MM.1S (cell line): ENCODE results near the gene SYT1.

Experiments used
- DNase-seq: peaks from one replicate; pipeline ENCODE4 v3.0.0-alpha.2; 2015
- H2AFZ ChIP-seq: fragments of 300-600 bp; sonication (generic); 2 replicates; pipeline ENCODE4 v1.6.0; 2016; ENCODE audit warnings: antibody characterized with exemption, low read length
- H3F3A ChIP-seq: fragments of 300-600 bp; sonication (generic); 2 replicates; pipeline ENCODE4 v1.6.1; 2016; ENCODE audit warnings: mild to moderate bottlenecking, antibody characterized with exemption, low read length, moderate library complexity, mixed read lengths; ENCODE audit not compliant: insufficient read depth
- H3K27ac ChIP-seq: fragments of 300-600 bp; sonication (generic); 2 replicates; pipeline ENCODE4 v1.5.1; 2016; ENCODE audit warnings: mild to moderate bottlenecking, low read length
- H3K27me3 ChIP-seq: fragments of 300-600 bp; sonication (generic); replicated peaks from 2 replicates; pipeline ENCODE4 v1.6.0; 2016; ENCODE audit warnings: low read length; ENCODE audit not compliant: insufficient read depth
- H3K36me3 ChIP-seq: fragments of 300-600 bp; sonication (generic); replicated peaks from 2 replicates; pipeline ENCODE4 v1.6.1; 2016; ENCODE audit warnings: mild to moderate bottlenecking, low read length, mixed read lengths; ENCODE audit not compliant: insufficient read depth
- H3K4me1 ChIP-seq: fragments of 300-600 bp; sonication (generic); 2 replicates; pipeline ENCODE4 v1.6.1; 2016; ENCODE audit warnings: low read length, mixed read lengths
- H3K4me2 ChIP-seq: fragments of 300-600 bp; sonication (generic); 2 replicates; pipeline ENCODE4 v1.6.0; 2016; ENCODE audit warnings: low read depth, low read length
- H3K4me3 ChIP-seq: fragments of 300-600 bp; sonication (generic); 2 replicates; pipeline ENCODE4 v1.5.1; 2016; ENCODE audit warnings: low read length, mixed read lengths
- H3K79me2 ChIP-seq: fragments of 300-600 bp; sonication (generic); 2 replicates; pipeline ENCODE4 v1.6.1; 2016; ENCODE audit warnings: mixed run types, low read length, mixed read lengths
- H3K9ac ChIP-seq: fragments of 300-600 bp; sonication (generic); 2 replicates; pipeline ENCODE4 v1.6.1; 2016; ENCODE audit warnings: low read length, mixed read lengths
- H3K9me2 ChIP-seq: fragments of 300-600 bp; sonication (generic); replicated peaks from 2 replicates; pipeline ENCODE4 v1.6.1; 2016; ENCODE audit warnings: mild to moderate bottlenecking, low read length, mixed read lengths; ENCODE audit not compliant: insufficient read depth
- H3K9me3 ChIP-seq: fragments of 300-600 bp; sonication (generic); replicated peaks from 2 replicates; pipeline ENCODE4 v1.6.1; 2016; ENCODE audit warnings: mild to moderate bottlenecking, low read length, mixed read lengths; ENCODE audit not compliant: insufficient read depth
- H4K20me1 ChIP-seq: fragments of 300-600 bp; sonication (generic); 2 replicates; pipeline ENCODE4 v1.6.1; 2016; ENCODE audit warnings: mild to moderate bottlenecking, low read length, moderate library complexity, mixed read lengths; ENCODE audit not compliant: insufficient read depth
- EZH2 ChIP-seq: fragments of 300-600 bp; sonication (generic); optimal IDR thresholded peaks from 2 replicates; pipeline ENCODE3; 2017; ENCODE audit warnings: low read depth, mild to moderate bottlenecking, antibody characterized with exemption, low read length, mixed read lengths
- EZH2phosphoT487 ChIP-seq: fragments of 300-600 bp; sonication (generic); IDR thresholded peaks from 2 replicates; pipeline ENCODE4 v1.6.1; 2018; ENCODE audit warnings: antibody characterized with exemption, low read length
- TF ChIP-seq, protein P1 (sequence below): fragments of 300-600 bp; sonication (generic); IDR thresholded peaks from 2 replicates; pipeline ENCODE4 v1.5.1; 2016; ENCODE audit warnings: antibody characterized with exemption, low read length, mixed read lengths

SYT1 gene

DNA sequence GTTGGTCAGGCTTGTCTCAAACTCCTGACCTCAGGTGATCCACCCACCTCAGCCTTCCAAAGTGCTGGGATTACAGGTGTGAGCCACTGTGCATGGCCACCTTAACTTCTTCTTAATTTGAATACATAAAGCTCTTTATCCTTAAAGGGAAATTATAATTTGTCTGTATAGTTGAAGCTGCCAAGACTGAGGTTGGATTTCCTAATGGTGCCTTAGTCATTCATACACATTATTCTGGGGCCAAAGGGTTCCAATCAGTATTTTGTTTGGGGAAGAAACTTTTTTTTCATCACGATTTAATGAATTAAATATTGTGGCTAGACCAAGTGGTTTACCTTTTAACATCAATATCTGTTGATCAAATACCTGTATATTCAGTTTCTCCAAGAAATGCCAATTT lies 135.9 kb downstream of the SYT1 start:
- H3K79me2 ChIP-seq = no peaks in the 10 kb centered on the region
- H3K9me2 ChIP-seq = no peaks in the 10 kb centered on the region
- peaks cover 26% of the 10 kb centered on the region for H3K4me1 ChIP-seq
- H3F3A ChIP-seq = no peaks in the 10 kb centered on the region
- H3K9ac ChIP-seq = no peak overlapping the region
- no peak overlapping the region for H3K4me2 ChIP-seq
- no peak for DNase-seq
- no peaks in the 10 kb centered on the region for H4K20me1 ChIP-seq
- H3K4me3 ChIP-seq = no peak overlapping the region
- H3K27ac ChIP-seq = no peak overlapping the region
- H3K27me3 ChIP-seq = no peaks in the 10 kb centered on the region
- no peaks in the 10 kb centered on the region for H3K9me3 ChIP-seq
- no peaks in the 10 kb centered on the region for H3K36me3 ChIP-seq
- no peak overlapping the region for H2AFZ ChIP-seq
- TF ChIP-seq, protein P1, sequence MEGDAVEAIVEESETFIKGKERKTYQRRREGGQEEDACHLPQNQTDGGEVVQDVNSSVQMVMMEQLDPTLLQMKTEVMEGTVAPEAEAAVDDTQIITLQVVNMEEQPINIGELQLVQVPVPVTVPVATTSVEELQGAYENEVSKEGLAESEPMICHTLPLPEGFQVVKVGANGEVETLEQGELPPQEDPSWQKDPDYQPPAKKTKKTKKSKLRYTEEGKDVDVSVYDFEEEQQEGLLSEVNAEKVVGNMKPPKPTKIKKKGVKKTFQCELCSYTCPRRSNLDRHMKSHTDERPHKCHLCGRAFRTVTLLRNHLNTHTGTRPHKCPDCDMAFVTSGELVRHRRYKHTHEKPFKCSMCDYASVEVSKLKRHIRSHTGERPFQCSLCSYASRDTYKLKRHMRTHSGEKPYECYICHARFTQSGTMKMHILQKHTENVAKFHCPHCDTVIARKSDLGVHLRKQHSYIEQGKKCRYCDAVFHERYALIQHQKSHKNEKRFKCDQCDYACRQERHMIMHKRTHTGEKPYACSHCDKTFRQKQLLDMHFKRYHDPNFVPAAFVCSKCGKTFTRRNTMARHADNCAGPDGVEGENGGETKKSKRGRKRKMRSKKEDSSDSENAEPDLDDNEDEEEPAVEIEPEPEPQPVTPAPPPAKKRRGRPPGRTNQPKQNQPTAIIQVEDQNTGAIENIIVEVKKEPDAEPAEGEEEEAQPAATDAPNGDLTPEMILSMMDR = no peak
- TF ChIP-seq EZH2phosphoT487 = no peak
- no peak for TF ChIP-seq EZH2

DNA sequence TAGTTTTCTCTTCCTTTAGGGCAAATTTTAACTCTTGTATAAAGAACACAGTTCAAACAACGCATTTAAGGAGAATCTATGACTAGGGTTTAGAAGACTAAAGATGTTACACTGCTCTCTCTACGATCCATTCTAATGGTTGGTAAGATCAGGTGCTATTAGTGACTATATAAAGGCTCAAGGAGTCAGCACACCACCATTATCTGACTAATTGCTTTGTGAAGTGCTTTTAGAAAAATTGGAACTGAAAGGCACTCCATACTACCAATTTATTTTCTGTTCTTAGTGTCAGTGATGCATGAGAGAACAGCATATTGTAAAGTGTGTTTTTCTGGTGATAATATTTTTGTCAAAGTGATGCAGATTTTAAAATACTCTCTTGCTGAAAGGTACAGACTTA lies 136.8 kb downstream of the SYT1 start:
- DNase-seq = no peak

DNA sequence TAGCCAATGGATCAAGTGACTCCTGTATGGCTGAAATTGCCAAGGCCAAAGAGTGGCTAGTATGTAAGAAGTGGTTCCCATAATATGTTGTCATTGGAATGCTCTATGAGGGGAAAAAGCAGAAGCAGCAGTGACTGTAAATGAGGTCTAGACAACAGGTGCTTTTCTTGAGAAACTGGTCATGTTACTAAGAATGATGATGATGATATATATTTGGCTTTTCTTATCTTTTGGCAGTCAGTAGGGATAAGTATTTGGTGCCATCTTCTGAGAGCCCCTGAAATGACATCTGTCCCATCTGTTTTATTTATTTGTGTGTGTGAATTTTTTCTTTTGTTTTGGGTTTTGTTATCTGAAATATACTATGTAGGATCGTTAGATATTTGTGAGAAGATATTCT lies 141.7 kb downstream of the SYT1 start:
- no peaks in the 10 kb centered on the region for H3K27me3 ChIP-seq
- peak overlapping the region; percentile 27 for H3K4me2 ChIP-seq
- TF ChIP-seq, protein P1 = peak; percentile 73
- no peak for TF ChIP-seq EZH2
- no peak for TF ChIP-seq EZH2phosphoT487
- peak overlapping the region; percentile 33; the same call in 1 of the 2 replicates for H2AFZ ChIP-seq
- no peaks in the 10 kb centered on the region for H3K9me2 ChIP-seq
- H3K4me3 ChIP-seq = no peak overlapping the region
- peaks cover 27% of the 10 kb centered on the region for H3K4me1 ChIP-seq
- no peaks in the 10 kb centered on the region for H3K9me3 ChIP-seq
- no peak overlapping the region for H3K9ac ChIP-seq
- peak; percentile 54 for DNase-seq
- peak overlapping the region; percentile 45; the same call in 1 of the 2 replicates for H3K27ac ChIP-seq
- no peaks in the 10 kb centered on the region for H4K20me1 ChIP-seq
- H3F3A ChIP-seq = 0 out of 2 replicates have a peak, but pooled peaks cover 4% of the 10 kb centered on the region
- H3K36me3 ChIP-seq = no peaks in the 10 kb centered on the region
- H3K79me2 ChIP-seq = no peaks in the 10 kb centered on the region

More for the DNA sequence above, 136.8 kb downstream of the SYT1 start:
- Histone ChIP-seq H3K4me1 (peaks cover 34% of the 10 kb centered on the region), H4K20me1 (no peaks in the 10 kb centered on the region), H3K36me3 (no peaks in the 10 kb centered on the region), H3K27ac (no peak overlapping the region), H3K9me3 (no peaks in the 10 kb centered on the region), H3K9ac (no peak overlapping the region), H3K9me2 (no peaks in the 10 kb centered on the region), H3K27me3 (no peaks in the 10 kb centered on the region), H2AFZ (no peak overlapping the region), H3K4me2 (no peak overlapping the region), H3F3A (0 out of 2 replicates have a peak, but pooled peaks cover 4% of the 10 kb centered on the region), H3K79me2 (no peaks in the 10 kb centered on the region), H3K4me3 (no peak overlapping the region)
- TF ChIP-seq, protein P1 = no peak
- no peak for TF ChIP-seq EZH2
- no peak for TF ChIP-seq EZH2phosphoT487
